ENCODE data around the gene PKIG.
"Not testable (repeated sequence)": the region's sequence is repeated elsewhere in the genome, so short reads cannot be mapped to it uniquely, and the experiment has no call there.

DNA sequence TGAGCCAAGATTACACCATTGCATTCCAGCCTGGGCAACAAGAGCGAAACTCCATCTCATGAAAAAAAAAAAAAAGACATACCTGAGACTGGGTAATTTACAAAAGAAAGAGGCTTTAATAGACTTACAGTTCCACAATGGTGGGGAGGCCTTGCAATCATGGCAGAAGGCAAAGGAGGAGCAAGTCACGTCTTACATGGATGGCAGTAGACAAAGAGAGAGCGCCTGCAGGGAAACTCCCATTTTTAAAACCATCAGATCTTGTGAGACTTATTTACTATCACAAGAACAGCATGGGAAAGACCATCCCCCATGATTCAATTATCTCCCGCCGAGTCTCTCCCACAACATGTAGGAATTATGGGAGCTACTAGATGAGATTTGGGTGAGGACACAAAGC is 71.8 kb downstream of the PKIG start:
- not testable (repeated sequence) for TF ChIP-seq CTCF (conservative IDR thresholded peaks at IDR 0.05; ENCODE audit: low read length); EZH2phosphoT487 (IDR thresholded peaks at IDR 0.05; ENCODE audit: borderline replicate concordance, low read depth, low read length)

Measured in OCI-LY7 (cell line).